NCI-H226 (cell line): ENCODE data around the gene IRX1.

Experiments used
- DNase-seq: peaks from one replicate; pipeline ENCODE4 v3.0.0-alpha.2; 2015

Gene IRX1

GRCh38 chr5:3595006-3595961, at the start of gene IRX1:
Gene IRX1 (plus strand): TSS chr5:3595832. CDS start chr5:3596106, 274 bp downstream.
- DNase-seq, result no peak

GRCh38 chr5:3546028-3546427, 49.6 kb upstream of the IRX1 start:
- no peak for DNase-seq

GRCh38 chr5:3564116-3564515, 31.5 kb upstream of the IRX1 start:
- DNase-seq, result no peak

GRCh38 chr5:3564827-3565518, 30.7 kb upstream of the IRX1 start:
- no peak for DNase-seq

- DNase-seq, result no peak
Measured at GRCh38 chr5:3584724-3585531, 10.7 kb upstream of the IRX1 start.

- DNase-seq, result no peak
Measured at GRCh38 chr5:3590161-3590966, 5.3 kb upstream of the IRX1 start.

GRCh38 chr5:3590967-3591900, 4.4 kb upstream of the IRX1 start:
- no peak for DNase-seq

GRCh38 chr5:3592298-3592697, 3.3 kb upstream of the IRX1 start:
- DNase-seq, result no peak

GRCh38 chr5:3593771-3594509, 1.7 kb upstream of the IRX1 start:
- DNase-seq, result no peak

GRCh38 chr5:3594510-3595005, 1.1 kb upstream of the IRX1 start:
- DNase-seq, result no peak

GRCh38 chr5:3596261-3596825, 711 bp downstream of the IRX1 start:
- DNase-seq, result no peak

GRCh38 chr5:3596857-3597166, 1.2 kb downstream of the IRX1 start:
- no peak for DNase-seq

GRCh38 chr5:3597167-3598007, 1.8 kb downstream of the IRX1 start:
- DNase-seq, result no peak

- DNase-seq, result no peak
Measured at GRCh38 chr5:3598207-3598606, 2.6 kb downstream of the IRX1 start.

GRCh38 chr5:3598769-3599211, 3.2 kb downstream of the IRX1 start:
- DNase-seq, result no peak

GRCh38 chr5:3599226-3600105, 3.8 kb downstream of the IRX1 start:
- no peak for DNase-seq

GRCh38 chr5:3600106-3601060, 4.8 kb downstream of the IRX1 start:
- DNase-seq, result no peak
